SK-N-MC (cell line): ENCODE data around the gene ADD3.

Experiments
- EZH2 ChIP-seq: fragments of 200-600 bp; sonication (generic); IDR thresholded peaks from one replicate; pipeline ENCODE4 v1.6.1; 2017; ENCODE audit warnings: antibody characterized with exemption
- POLR2AphosphoS5 ChIP-seq: IDR thresholded peaks from 2 replicates; pipeline ENCODE4 v1.6.1; 2012; ENCODE audit warnings: mild to moderate bottlenecking, low read depth, low read length, borderline replicate concordance

DNA sequence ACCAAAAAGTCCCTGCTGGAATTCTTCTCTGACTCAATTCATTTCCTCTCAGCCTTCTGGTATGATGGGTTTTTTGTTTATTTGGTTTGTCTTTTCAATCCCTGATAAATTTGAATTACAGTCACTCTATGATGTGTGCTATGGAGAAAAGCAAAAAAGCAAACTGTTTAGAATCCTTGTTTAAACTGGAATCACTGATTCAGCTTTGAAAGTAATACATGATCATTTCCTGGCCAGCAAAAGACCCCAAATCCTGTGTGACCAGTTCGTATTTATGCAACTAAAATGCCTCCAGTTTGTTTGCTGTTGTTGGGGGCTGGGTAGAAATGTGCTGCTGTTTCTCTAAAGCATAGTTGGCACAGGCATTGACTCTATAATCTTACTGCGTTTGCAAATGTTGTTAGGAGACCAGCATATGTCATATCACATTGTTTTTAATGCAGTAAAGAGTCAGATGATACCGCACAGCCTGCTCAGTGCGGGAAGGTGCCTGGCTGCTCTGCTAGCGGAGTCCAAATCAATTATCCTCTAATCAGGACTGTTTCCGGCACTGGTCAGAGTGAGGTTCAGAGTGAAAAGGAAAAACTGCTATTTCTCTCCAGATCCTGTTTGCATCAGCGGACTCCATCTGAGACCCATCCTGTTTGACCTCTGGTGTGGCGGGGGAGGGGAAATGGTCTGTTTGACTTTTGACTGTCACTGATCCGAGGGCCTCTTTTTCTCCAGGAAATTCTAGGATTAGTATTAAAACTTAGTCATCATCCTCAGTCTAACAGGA, 40.6 kb upstream of the ADD3 start:
- TF ChIP-seq POLR2AphosphoS5 (no peak), EZH2 (no peak)
